GM19372 (cell line): ENCODE data around the gene SLC39A10.

Source experiments
- ATAC-seq: cut with Tn5 transposase; IDR thresholded peaks from one replicate; pipeline ENCODE4 v1.9.1; 2021; ENCODE audit warnings: mild to moderate bottlenecking, low read depth, moderate library complexity; ENCODE audit not compliant: unreplicated experiment

Gene SLC39A10

GRCh38 chr2:195709901-195710806, 53.1 kb downstream of the SLC39A10 start:
- ATAC-seq, result no peak

- no peak for ATAC-seq
Measured at GRCh38 chr2:195711478-195711877, 54.5 kb downstream of the SLC39A10 start.

- no peak for ATAC-seq
Measured at GRCh38 chr2:195716466-195716865, 59.4 kb downstream of the SLC39A10 start.

- ATAC-seq, result no peak
Measured at GRCh38 chr2:195721042-195721441, 64.0 kb downstream of the SLC39A10 start.

- ATAC-seq, result no peak
Measured at GRCh38 chr2:195722075-195722474, 65.0 kb downstream of the SLC39A10 start.

- ATAC-seq, result no peak
Measured at GRCh38 chr2:195727106-195727505, 70.1 kb downstream of the SLC39A10 start.

GRCh38 chr2:195730912-195731311, 73.9 kb downstream of the SLC39A10 start:
- ATAC-seq, result no peak

- ATAC-seq, result no peak
Measured at GRCh38 chr2:195732574-195732973, 75.5 kb downstream of the SLC39A10 start.

- no peak for ATAC-seq
Measured at GRCh38 chr2:195733831-195734230, 76.8 kb downstream of the SLC39A10 start.

- ATAC-seq, result no peak
Measured at GRCh38 chr2:195734395-195734794, 77.4 kb downstream of the SLC39A10 start.

GRCh38 chr2:195734931-195735330, 77.9 kb downstream of the SLC39A10 start:
- no peak for ATAC-seq

- no peak for ATAC-seq
Measured at GRCh38 chr2:195735347-195735746, 78.3 kb downstream of the SLC39A10 start.

GRCh38 chr2:195737511-195738325, 80.7 kb downstream of the SLC39A10 start:
- ATAC-seq, result no peak

- ATAC-seq, result no peak
Measured at GRCh38 chr2:195741191-195741590, 84.2 kb downstream of the SLC39A10 start.

- no peak for ATAC-seq
Measured at GRCh38 chr2:195756218-195756942, 99.4 kb downstream of the SLC39A10 start.

- ATAC-seq, result no peak
Measured at GRCh38 chr2:195758846-195759245, 101.8 kb downstream of the SLC39A10 start.

- ATAC-seq, result no peak
Measured at GRCh38 chr2:195759877-195760276, 102.9 kb downstream of the SLC39A10 start.

GRCh38 chr2:195763866-195764265, 106.8 kb downstream of the SLC39A10 start:
- no peak for ATAC-seq

GRCh38 chr2:195766691-195767090, 109.7 kb downstream of the SLC39A10 start:
- ATAC-seq, result no peak

GRCh38 chr2:195768431-195768830, 111.4 kb downstream of the SLC39A10 start:
- no peak for ATAC-seq

- ATAC-seq, result no peak
Measured at GRCh38 chr2:195769975-195770374, 112.9 kb downstream of the SLC39A10 start.
